ENCODE measurements around the gene GALNTL6.

GRCh38 chr4:172377486-172378140, 564.4 kb downstream of the GALNTL6 start:
- TF ChIP-seq, protein P1, sequence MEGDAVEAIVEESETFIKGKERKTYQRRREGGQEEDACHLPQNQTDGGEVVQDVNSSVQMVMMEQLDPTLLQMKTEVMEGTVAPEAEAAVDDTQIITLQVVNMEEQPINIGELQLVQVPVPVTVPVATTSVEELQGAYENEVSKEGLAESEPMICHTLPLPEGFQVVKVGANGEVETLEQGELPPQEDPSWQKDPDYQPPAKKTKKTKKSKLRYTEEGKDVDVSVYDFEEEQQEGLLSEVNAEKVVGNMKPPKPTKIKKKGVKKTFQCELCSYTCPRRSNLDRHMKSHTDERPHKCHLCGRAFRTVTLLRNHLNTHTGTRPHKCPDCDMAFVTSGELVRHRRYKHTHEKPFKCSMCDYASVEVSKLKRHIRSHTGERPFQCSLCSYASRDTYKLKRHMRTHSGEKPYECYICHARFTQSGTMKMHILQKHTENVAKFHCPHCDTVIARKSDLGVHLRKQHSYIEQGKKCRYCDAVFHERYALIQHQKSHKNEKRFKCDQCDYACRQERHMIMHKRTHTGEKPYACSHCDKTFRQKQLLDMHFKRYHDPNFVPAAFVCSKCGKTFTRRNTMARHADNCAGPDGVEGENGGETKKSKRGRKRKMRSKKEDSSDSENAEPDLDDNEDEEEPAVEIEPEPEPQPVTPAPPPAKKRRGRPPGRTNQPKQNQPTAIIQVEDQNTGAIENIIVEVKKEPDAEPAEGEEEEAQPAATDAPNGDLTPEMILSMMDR (IDR thresholded peaks at IDR 0.05), result no peak
- no peak for TF ChIP-seq POLR2A (IDR thresholded peaks at IDR 0.05)

Data from testis (tissue), 2 donors.